ENCODE results near the gene THAP7. TPM values are rescaled to one million over a fixed set of nuclear protein-coding genes. Genes with fewer than 3 reads are reported as not detected.

Gene THAP7
- total and polyA plus RNA-seq, 2 of the 13 experiments (the other 11 are each of a cell fraction or from before 2014, with no cell fraction given), result 13.0 to 25.5 TPM

- TF ChIP-seq ZNF609 (CRISPR knock-in tag; IDR thresholded peaks at IDR 0.05; ENCODE audit: borderline replicate concordance) (0 out of 2 replicates have a peak, but pooled peaks have one; percentile 24), MAF1 (CRISPR knock-in tag; IDR thresholded peaks at IDR 0.05; ENCODE audit: borderline replicate concordance) (no peak), ZSCAN31 (CRISPR knock-in tag; IDR thresholded peaks at IDR 0.05; ENCODE audit: low read depth) (peak; percentile 37; the same call in 1 of the 2 replicates), ZBTB4 (CRISPR knock-in tag; IDR thresholded peaks at IDR 0.05; ENCODE audit: borderline replicate concordance) (0 out of 2 replicates have a peak, but pooled peaks have one; percentile 59), MYPOP (CRISPR knock-in tag; IDR thresholded peaks at IDR 0.05) (peak; percentile 63; the same call in 1 of the 2 replicates), ZNF431 (CRISPR knock-in tag; IDR thresholded peaks at IDR 0.05; ENCODE audit: borderline replicate concordance, low read depth) (peak; percentile 75; the same call in 1 of the 2 replicates), ZBTB1 (CRISPR knock-in tag; IDR thresholded peaks at IDR 0.05; ENCODE audit: borderline replicate concordance) (no peak), HOMEZ (CRISPR knock-in tag; IDR thresholded peaks at IDR 0.05; ENCODE audit: low read depth) (peak; percentile 8; the same call in 1 of the 2 replicates), ZFP41 (CRISPR knock-in tag; IDR thresholded peaks at IDR 0.05; ENCODE audit: borderline replicate concordance) (no peak), MTF2 (CRISPR knock-in tag; IDR thresholded peaks at IDR 0.05; ENCODE audit: borderline replicate concordance) (peak; percentile 82; the same call in 1 of the 2 replicates), KLF15 (CRISPR knock-in tag; IDR thresholded peaks at IDR 0.05; ENCODE audit: borderline replicate concordance) (peak; percentile 88; the same call in 1 of the 2 replicates), HNF4G (IDR thresholded peaks at IDR 0.05; ENCODE audit: borderline replicate concordance, low read depth, low read length) (0 out of 2 replicates have a peak, but pooled peaks have one; percentile 9), HNF4G (CRISPR knock-in tag; IDR thresholded peaks at IDR 0.05; ENCODE audit: borderline replicate concordance, low read depth) (0 out of 2 replicates have a peak, but pooled peaks have one; percentile 16), SAP130 (CRISPR knock-in tag; IDR thresholded peaks at IDR 0.05; ENCODE audit: low read depth) (peak; percentile 82)
- TF ChIP-seq, protein P1, sequence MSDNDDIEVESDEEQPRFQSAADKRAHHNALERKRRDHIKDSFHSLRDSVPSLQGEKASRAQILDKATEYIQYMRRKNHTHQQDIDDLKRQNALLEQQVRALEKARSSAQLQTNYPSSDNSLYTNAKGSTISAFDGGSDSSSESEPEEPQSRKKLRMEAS (IDR thresholded peaks at IDR 0.05), result peak; percentile 92
These were observed at the start of gene THAP7 (continued) for GRCh38 chr22:21001601-21002325.
